ENCODE data around the gene TUBE1. TPM values are rescaled to one million over a fixed set of nuclear protein-coding genes. Genes with fewer than 3 reads are reported as not detected.

The TUBE1 gene
- total and polyA plus RNA-seq, 4 donors: 10.1 to 59.2 (median 15.1) TPM

DNA sequence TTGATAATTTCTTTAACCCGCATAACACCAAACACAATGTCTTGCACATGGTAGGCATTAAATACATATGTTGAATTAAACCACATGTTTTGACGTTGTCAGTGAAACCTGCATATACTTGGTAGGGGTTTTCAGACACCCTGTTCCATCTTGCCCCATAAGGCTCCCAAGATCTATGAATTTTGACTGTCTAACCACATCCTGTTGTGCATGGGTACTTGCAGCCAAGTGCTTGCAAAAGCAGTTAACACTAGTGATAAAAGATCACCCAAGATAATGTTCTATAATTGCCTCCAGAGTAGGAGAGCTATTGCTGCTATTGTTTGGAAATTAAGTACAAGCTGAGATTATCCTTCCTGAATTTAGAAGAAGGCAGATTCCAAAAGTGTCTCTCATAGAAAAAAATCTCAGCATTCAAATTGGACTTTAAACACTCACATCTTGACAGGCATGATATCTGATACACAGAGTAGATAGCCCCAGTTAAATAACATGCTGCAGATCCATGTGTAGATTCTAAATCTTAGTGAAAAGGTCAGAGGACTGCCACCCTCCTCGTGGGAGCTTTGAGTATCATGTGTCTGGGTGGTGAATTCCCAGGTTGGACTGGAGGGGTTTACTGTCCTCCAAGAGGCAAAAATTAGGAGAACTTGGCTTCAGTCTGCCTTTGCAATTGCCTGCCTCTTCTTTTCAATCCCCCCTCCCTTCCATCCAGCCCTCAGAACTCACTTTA, 59.2 kb downstream of the TUBE1 start:
- no peak overlapping the region for H3K9ac ChIP-seq (ENCODE audit: insufficient read depth in 1 of 2, low read length in 2 of 2)
- 58 to 68% methylated on average over 3 of the region's 3 CpGs for WGBS, 2 donors

DNA sequence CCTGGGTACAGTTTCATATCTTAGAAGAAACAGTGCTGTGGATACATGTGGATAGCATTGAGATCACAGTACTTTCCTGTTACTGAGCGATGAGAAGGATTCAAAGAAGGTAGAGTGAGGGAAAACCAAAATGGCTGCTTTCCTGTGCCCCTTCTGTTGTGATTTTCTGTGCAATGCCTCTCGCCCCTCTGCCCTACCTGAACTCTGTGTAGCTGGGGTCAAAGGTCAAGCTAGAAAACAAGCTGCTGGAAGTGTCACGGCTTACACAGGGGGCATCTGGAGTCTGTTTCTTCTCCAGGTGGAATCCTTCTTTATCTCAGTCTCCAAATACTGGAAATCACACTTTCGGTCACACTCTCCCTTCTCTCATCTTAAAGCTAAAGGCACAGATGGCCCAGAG, 60.3 kb downstream of the TUBE1 start:
- no peaks in the 10 kb centered on the region for H3K4me1 ChIP-seq (ENCODE audit: control insufficient read depth in 5 of 5, insufficient read depth in 5 of 5, low read length in 5 of 5)
- ATAC-seq (ENCODE audit: insufficient read depth, low FRiP score): no peak
- WGBS, 2 donors: 95 to 97% methylated on average over 4 of the region's 4 CpGs
- no peaks in the 10 kb centered on the region for H3K36me3 ChIP-seq (ENCODE audit: control insufficient read depth in 4 of 4, insufficient read depth in 4 of 4, low read length in 4 of 4)
- H3K9ac ChIP-seq (ENCODE audit: insufficient read depth in 1 of 2, low read length in 2 of 2): no peak overlapping the region
- peaks cover 0 to 2% (median under 1%) of the 10 kb centered on the region in 4 donors for H3K9me3 ChIP-seq (ENCODE audit: control insufficient read depth in 4 of 4, insufficient read depth in 3 of 4, low read length in 3 of 4)
- DNase-seq: peak in 1 of 3 donors; percentile 12
- TF ChIP-seq, protein P1, sequence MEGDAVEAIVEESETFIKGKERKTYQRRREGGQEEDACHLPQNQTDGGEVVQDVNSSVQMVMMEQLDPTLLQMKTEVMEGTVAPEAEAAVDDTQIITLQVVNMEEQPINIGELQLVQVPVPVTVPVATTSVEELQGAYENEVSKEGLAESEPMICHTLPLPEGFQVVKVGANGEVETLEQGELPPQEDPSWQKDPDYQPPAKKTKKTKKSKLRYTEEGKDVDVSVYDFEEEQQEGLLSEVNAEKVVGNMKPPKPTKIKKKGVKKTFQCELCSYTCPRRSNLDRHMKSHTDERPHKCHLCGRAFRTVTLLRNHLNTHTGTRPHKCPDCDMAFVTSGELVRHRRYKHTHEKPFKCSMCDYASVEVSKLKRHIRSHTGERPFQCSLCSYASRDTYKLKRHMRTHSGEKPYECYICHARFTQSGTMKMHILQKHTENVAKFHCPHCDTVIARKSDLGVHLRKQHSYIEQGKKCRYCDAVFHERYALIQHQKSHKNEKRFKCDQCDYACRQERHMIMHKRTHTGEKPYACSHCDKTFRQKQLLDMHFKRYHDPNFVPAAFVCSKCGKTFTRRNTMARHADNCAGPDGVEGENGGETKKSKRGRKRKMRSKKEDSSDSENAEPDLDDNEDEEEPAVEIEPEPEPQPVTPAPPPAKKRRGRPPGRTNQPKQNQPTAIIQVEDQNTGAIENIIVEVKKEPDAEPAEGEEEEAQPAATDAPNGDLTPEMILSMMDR (IDR thresholded peaks at IDR 0.05; ENCODE audit: control extremely low read depth, extremely low read depth): no peak
- no peaks in the 10 kb centered on the region for H3K27me3 ChIP-seq (ENCODE audit: control insufficient read depth in 3 of 3, insufficient read depth in 3 of 3, low read length in 2 of 3)
- H3K4me3 ChIP-seq: no peak overlapping the region
- no peak overlapping the region for H3K27ac ChIP-seq (ENCODE audit: low read depth in 1 of 2, low read length in 1 of 2)

More for the DNA sequence above, 59.2 kb downstream of the TUBE1 start:
- H3K4me3 ChIP-seq: no peak overlapping the region
- TF ChIP-seq, protein P1 (IDR thresholded peaks at IDR 0.05; ENCODE audit: control extremely low read depth, extremely low read depth): no peak
- DNase-seq (peak in 1 of 3 donors; percentile 38), ATAC-seq (ENCODE audit: insufficient read depth, low FRiP score) (no peak)
- H3K27me3 ChIP-seq (ENCODE audit: control insufficient read depth in 3 of 3, insufficient read depth in 3 of 3, low read length in 2 of 3): no peaks in the 10 kb centered on the region
- no peaks in the 10 kb centered on the region for H3K36me3 ChIP-seq (ENCODE audit: control insufficient read depth in 4 of 4, insufficient read depth in 4 of 4, low read length in 4 of 4)
- H3K9me3 ChIP-seq (ENCODE audit: control insufficient read depth in 4 of 4, insufficient read depth in 3 of 4, low read length in 3 of 4): peaks cover 0 to 2% (median under 1%) of the 10 kb centered on the region in 4 donors
- no peaks in the 10 kb centered on the region for H3K4me1 ChIP-seq (ENCODE audit: control insufficient read depth in 5 of 5, insufficient read depth in 5 of 5, low read length in 5 of 5)
- no peak overlapping the region for H3K27ac ChIP-seq (ENCODE audit: low read depth in 1 of 2, low read length in 1 of 2)

DNA sequence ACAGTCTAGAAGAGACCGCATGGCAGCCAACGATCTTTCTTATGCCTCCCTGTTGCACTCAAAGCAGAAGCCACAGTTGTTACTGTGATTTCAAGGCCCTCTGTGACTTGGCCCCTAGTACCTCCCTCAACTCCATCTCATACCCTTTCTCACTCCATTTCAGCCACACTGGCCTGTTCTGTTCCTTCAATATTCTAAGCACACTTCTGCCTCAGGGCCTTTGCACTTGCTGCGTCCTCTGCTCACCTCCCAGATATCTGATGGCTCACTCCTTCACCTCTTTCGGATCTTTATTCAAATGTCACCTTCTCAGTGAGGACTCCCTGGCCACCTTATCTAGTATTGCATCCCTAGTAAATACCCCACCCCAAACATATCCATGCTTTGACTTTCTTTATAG, 62.8 kb downstream of the TUBE1 start:
- ATAC-seq (ENCODE audit: insufficient read depth, low FRiP score): no peak
- Histone ChIP-seq H3K27ac (ENCODE audit: low read depth in 1 of 2, low read length in 1 of 2) (no peak overlapping the region), H3K4me3 (no peak overlapping the region), H3K36me3 (ENCODE audit: control insufficient read depth in 4 of 4, insufficient read depth in 4 of 4, low read length in 4 of 4) (no peaks in the 10 kb centered on the region), H3K4me1 (ENCODE audit: control insufficient read depth in 5 of 5, insufficient read depth in 5 of 5, low read length in 5 of 5) (peaks cover 0 to 6% (median 0%) of the 10 kb centered on the region in 5 donors), H3K9ac (ENCODE audit: insufficient read depth in 1 of 2, low read length in 2 of 2) (no peak overlapping the region), H3K27me3 (ENCODE audit: control insufficient read depth in 3 of 3, insufficient read depth in 3 of 3, low read length in 2 of 3) (no peaks in the 10 kb centered on the region), H3K9me3 (ENCODE audit: control insufficient read depth in 4 of 4, insufficient read depth in 3 of 4, low read length in 3 of 4) (peaks cover 0 to 2% (median under 1%) of the 10 kb centered on the region in 4 donors)
- WGBS, 2 donors: 97% methylated on average over 4 of the region's 4 CpGs
- no peak for DNase-seq
- TF ChIP-seq, protein P1 (IDR thresholded peaks at IDR 0.05; ENCODE audit: control extremely low read depth, extremely low read depth): no peak
